SK-N-SH (cell line): Measurements from ENCODE around the gene LHPP.

Experiments
- CHD2 ChIP-seq: fragments of 150-350 bp; IDR thresholded peaks from 2 replicates; pipeline ENCODE4 v1.6.1; 2018; ENCODE audit warnings: low read length; ENCODE audit not compliant: partially characterized antibody
- EP300 ChIP-seq, 2 experiments: IDR thresholded peaks; 2 replicates each; pipeline versions ENCODE4 v1.4.0 to v1.6.1; 2012; ENCODE audit warnings: borderline replicate concordance in 1 of 2, low read depth in 1 of 2, low read length in 1 of 2
- FOXJ3 ChIP-seq: sonication (generic); formaldehyde crosslinking; IDR thresholded peaks from 2 replicates; pipeline ENCODE4 v1.5.1; 2020; ENCODE audit warnings: mild to moderate bottlenecking, missing genetic modification reagents
- JUND ChIP-seq: IDR thresholded peaks from 2 replicates; pipeline ENCODE4 v1.4.0; 2012
- NRF1 ChIP-seq: IDR thresholded peaks from 2 replicates; pipeline ENCODE4 v1.6.1; 2012; ENCODE audit warnings: low read depth, mild to moderate bottlenecking, low read length
- POLR2AphosphoS5 ChIP-seq: IDR thresholded peaks from 2 replicates; pipeline ENCODE4 v1.6.1; 2012; ENCODE audit warnings: low read depth, low read length
- RAD21 ChIP-seq: IDR thresholded peaks from 2 replicates; pipeline ENCODE4 v1.6.1; 2012; ENCODE audit warnings: mild to moderate bottlenecking, low read length
- TCF12 ChIP-seq: IDR thresholded peaks from 2 replicates; pipeline ENCODE4 v1.4.0; 2012
- TEAD4 ChIP-seq: IDR thresholded peaks from 2 replicates; pipeline ENCODE4 v1.4.0; 2012; ENCODE audit warnings: mild to moderate bottlenecking, borderline replicate concordance; ENCODE audit not compliant: insufficient read depth
- TF ChIP-seq, protein P1 (sequence below): fragments of 200-600 bp; sonication (generic); IDR thresholded peaks from 2 replicates; pipeline ENCODE4 v1.6.1; 2017; ENCODE audit warnings: antibody characterized with exemption, mild to moderate bottlenecking, moderate library complexity
- TF ChIP-seq, protein P2 (sequence below): IDR thresholded peaks from 2 replicates; pipeline ENCODE4 v1.6.1; 2012; ENCODE audit warnings: mild to moderate bottlenecking, low read depth, low read length, moderate library complexity

DNA sequence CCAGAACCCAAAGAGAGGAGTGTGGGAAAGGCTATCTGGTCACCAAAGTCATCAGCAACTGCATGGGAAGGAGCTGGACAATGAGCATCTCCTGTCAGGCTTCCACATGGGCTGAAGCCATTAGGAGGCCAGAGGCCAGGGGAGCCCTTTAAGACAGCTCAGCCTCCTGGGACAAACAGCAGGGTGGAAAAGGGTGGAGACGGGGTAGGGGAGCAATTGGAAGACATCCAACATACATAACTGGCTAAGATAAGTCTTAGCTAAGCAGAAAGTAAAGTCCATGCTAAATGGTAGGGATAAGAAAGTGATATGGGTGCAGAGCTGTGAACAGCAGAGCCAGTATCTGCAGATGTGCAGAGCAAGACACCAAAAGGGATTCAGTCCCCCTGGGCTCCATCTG lies 41.4 kb upstream of the LHPP start:
- TF ChIP-seq, protein P1, sequence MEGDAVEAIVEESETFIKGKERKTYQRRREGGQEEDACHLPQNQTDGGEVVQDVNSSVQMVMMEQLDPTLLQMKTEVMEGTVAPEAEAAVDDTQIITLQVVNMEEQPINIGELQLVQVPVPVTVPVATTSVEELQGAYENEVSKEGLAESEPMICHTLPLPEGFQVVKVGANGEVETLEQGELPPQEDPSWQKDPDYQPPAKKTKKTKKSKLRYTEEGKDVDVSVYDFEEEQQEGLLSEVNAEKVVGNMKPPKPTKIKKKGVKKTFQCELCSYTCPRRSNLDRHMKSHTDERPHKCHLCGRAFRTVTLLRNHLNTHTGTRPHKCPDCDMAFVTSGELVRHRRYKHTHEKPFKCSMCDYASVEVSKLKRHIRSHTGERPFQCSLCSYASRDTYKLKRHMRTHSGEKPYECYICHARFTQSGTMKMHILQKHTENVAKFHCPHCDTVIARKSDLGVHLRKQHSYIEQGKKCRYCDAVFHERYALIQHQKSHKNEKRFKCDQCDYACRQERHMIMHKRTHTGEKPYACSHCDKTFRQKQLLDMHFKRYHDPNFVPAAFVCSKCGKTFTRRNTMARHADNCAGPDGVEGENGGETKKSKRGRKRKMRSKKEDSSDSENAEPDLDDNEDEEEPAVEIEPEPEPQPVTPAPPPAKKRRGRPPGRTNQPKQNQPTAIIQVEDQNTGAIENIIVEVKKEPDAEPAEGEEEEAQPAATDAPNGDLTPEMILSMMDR, result no peak
- TF ChIP-seq FOXJ3 (CRISPR knock-in tag), result no peak
- no peak for TF ChIP-seq POLR2AphosphoS5
- TF ChIP-seq RAD21, result no peak
- no peak for TF ChIP-seq CHD2
- TF ChIP-seq TCF12, result no peak
- TF ChIP-seq JUND, result no peak
- no peak for TF ChIP-seq EP300 (IDR thresholded peaks at IDR 0.05; ENCODE audit: borderline replicate concordance in 1 of 2, low read depth in 1 of 2, low read length in 1 of 2)
- TF ChIP-seq, protein P2, sequence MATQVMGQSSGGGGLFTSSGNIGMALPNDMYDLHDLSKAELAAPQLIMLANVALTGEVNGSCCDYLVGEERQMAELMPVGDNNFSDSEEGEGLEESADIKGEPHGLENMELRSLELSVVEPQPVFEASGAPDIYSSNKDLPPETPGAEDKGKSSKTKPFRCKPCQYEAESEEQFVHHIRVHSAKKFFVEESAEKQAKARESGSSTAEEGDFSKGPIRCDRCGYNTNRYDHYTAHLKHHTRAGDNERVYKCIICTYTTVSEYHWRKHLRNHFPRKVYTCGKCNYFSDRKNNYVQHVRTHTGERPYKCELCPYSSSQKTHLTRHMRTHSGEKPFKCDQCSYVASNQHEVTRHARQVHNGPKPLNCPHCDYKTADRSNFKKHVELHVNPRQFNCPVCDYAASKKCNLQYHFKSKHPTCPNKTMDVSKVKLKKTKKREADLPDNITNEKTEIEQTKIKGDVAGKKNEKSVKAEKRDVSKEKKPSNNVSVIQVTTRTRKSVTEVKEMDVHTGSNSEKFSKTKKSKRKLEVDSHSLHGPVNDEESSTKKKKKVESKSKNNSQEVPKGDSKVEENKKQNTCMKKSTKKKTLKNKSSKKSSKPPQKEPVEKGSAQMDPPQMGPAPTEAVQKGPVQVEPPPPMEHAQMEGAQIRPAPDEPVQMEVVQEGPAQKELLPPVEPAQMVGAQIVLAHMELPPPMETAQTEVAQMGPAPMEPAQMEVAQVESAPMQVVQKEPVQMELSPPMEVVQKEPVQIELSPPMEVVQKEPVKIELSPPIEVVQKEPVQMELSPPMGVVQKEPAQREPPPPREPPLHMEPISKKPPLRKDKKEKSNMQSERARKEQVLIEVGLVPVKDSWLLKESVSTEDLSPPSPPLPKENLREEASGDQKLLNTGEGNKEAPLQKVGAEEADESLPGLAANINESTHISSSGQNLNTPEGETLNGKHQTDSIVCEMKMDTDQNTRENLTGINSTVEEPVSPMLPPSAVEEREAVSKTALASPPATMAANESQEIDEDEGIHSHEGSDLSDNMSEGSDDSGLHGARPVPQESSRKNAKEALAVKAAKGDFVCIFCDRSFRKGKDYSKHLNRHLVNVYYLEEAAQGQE, result no peak
- TF ChIP-seq TEAD4, result no peak
- no peak for TF ChIP-seq NRF1
